Fibroblast of lung (primary cell): Measurements from ENCODE around the gene LRRC61. TPM values are rescaled to one million over a fixed set of nuclear protein-coding genes. Genes with fewer than 3 reads are reported as not detected.

Source experiments
- DNase-seq, 2 donors: peaks; one replicate each; pipeline versions ENCODE4 v3.0.0 to v3.0.0-alpha.2; 2010; ENCODE audit warnings: low read depth in 2 of 2
- H2AFZ ChIP-seq: 2 replicates; pipeline ENCODE4 v1.5.1; 2012; ENCODE audit warnings: low read length, control low read depth, inconsistent platforms
- H3K27ac ChIP-seq: 2 replicates; pipeline ENCODE4 v1.5.1; 2011; ENCODE audit warnings: low read length, control low read depth; ENCODE audit not compliant: insufficient read depth
- H3K27me3 ChIP-seq: 2 replicates; pipeline ENCODE4 v1.5.1; 2011; ENCODE audit warnings: mild to moderate bottlenecking, low read length; ENCODE audit not compliant: control insufficient read depth, insufficient read depth
- H3K36me3 ChIP-seq: 2 replicates; pipeline ENCODE4 v1.5.1; 2011; ENCODE audit warnings: low read length; ENCODE audit not compliant: control insufficient read depth, insufficient read depth
- H3K4me1 ChIP-seq: 2 replicates; pipeline ENCODE4 v1.5.1; 2011; ENCODE audit warnings: low read length; ENCODE audit not compliant: control insufficient read depth, insufficient read depth; ENCODE audit errors: extremely low read depth
- H3K4me2 ChIP-seq: 2 replicates; pipeline ENCODE4 v1.5.1; 2011; ENCODE audit warnings: low read length, control low read depth; ENCODE audit not compliant: insufficient read depth; ENCODE audit errors: extremely low read depth
- H3K4me3 ChIP-seq, 4 experiments: fragments of 200-600 bp in 1 of 4; sonication (generic) in 1 of 4; replicated peaks in 1 of 4; 2 replicates each; pipeline ENCODE4 v1.5.1; 2011 to 2016; ENCODE audit warnings: low read length in 4 of 4, low read depth in 3 of 4, mild to moderate bottlenecking in 3 of 4, control low read depth in 2 of 4, inconsistent platforms in 1 of 4, mixed read lengths in 1 of 4; ENCODE audit not compliant: insufficient read depth in 1 of 4; ENCODE audit errors: control extremely low read depth in 1 of 4
- H3K79me2 ChIP-seq: 2 replicates; pipeline ENCODE4 v1.5.1; 2012; ENCODE audit warnings: mild to moderate bottlenecking, low read length, inconsistent platforms; ENCODE audit not compliant: control insufficient read depth, insufficient read depth
- H3K9ac ChIP-seq: 2 replicates; pipeline ENCODE4 v1.5.1; 2011; ENCODE audit warnings: mild to moderate bottlenecking, low read length, control low read depth; ENCODE audit not compliant: insufficient read depth
- H3K9me3 ChIP-seq: 2 replicates; pipeline ENCODE4 v1.5.1; 2012; ENCODE audit warnings: low read depth, low read length; ENCODE audit not compliant: control insufficient read depth, insufficient read depth
- H4K20me1 ChIP-seq: 2 replicates; pipeline ENCODE4 v1.5.1; 2011; ENCODE audit warnings: low read length; ENCODE audit not compliant: control insufficient read depth, insufficient read depth; ENCODE audit errors: extremely low read depth
- EZH2 ChIP-seq: IDR thresholded peaks from 2 replicates; pipeline ENCODE4 v1.5.1; 2012; ENCODE audit warnings: low read length, control low read depth, mild to moderate bottlenecking; ENCODE audit errors: missing control alignments
- polyA plus RNA-seq, 2 donors: library from polyadenylated mRNA; depleted of rRNA in 1 of 2; stranded (reverse) in 1 of 2; unstranded in 1 of 2; fragments of >200 nt; gene quantifications; 2 replicates each; pipeline ENCODE4 v1.2.1, GENCODE V29; 2011 to 2012; ENCODE audit warnings: missing spikeins in 1 of 2
- total RNA-seq: library from RNA; depleted of rRNA; stranded (reverse); fragments of >200 nt; gene quantifications from 2 replicates; pipeline ENCODE4 v1.2.1, GENCODE V29; 2014
- TF ChIP-seq, protein P1 (sequence below), 2 donors: IDR thresholded peaks in 1 of 2; conservative IDR thresholded peaks in 1 of 2; 1 replicate in 1 of 2; 2 replicates in 1 of 2; pipeline ENCODE4 v1.5.1; 2011 to 2012; ENCODE audit warnings: low read length in 2 of 2, control low read depth in 1 of 2, inconsistent platforms in 1 of 2, low read depth in 1 of 2, mild to moderate bottlenecking in 1 of 2

The LRRC61 gene
- total and polyA plus RNA-seq, 2 donors (not counting 1 experiment from before 2014, with no cell fraction given): 0.03 to 0.33 TPM

DNA sequence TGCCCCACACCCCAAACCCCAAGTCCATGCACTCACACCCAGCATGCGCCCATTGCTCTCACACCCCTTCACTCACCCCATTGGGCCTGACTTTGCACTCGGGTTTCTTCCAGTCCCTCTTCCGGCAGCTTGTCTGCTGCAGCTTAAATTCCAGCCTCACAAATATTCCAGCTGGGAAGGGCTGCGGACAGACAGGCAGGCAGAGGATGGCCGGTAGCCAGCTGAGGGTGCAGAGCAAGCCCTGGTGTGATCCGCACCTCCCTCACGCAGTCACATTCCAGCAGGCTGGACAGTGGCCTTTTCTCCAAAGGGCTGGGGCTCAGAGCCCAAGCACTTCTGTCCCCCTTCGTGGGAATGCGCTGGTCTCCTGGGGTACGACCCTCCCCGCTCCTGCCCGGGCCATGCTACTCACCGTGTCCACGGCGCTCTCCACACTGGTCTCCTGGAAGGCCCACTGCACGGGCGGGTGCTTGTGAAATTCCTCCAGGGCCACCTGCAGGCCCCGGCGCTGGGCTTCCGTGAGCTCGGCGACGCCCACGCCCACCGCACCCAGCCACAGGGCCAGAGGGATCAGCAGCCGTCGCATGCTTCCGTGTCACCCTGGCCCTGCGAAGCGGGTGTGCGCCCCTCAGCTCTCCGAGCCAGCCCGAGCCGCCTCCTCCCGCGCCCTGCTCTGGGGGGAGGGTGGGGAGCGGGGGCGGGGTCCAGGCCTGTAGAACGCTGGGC, 17.0 kb downstream of the LRRC61 start:
- Histone ChIP-seq H4K20me1 (no peaks in the 10 kb centered on the region), H2AFZ (no peak overlapping the region), H3K4me2 (peak overlapping the region; percentile 35), H3K27ac (no peak overlapping the region), H3K36me3 (no peaks in the 10 kb centered on the region), H3K4me1 (peaks cover 15% of the 10 kb centered on the region), H3K79me2 (no peaks in the 10 kb centered on the region), H3K4me3 (peak overlapping the region in 3 of 4 experiments; percentile 29 to 65 (median 47)), H3K27me3 (peaks cover 31% of the 10 kb centered on the region), H3K9ac (no peak overlapping the region), H3K9me3 (no peaks in the 10 kb centered on the region)
- TF ChIP-seq, protein P1, sequence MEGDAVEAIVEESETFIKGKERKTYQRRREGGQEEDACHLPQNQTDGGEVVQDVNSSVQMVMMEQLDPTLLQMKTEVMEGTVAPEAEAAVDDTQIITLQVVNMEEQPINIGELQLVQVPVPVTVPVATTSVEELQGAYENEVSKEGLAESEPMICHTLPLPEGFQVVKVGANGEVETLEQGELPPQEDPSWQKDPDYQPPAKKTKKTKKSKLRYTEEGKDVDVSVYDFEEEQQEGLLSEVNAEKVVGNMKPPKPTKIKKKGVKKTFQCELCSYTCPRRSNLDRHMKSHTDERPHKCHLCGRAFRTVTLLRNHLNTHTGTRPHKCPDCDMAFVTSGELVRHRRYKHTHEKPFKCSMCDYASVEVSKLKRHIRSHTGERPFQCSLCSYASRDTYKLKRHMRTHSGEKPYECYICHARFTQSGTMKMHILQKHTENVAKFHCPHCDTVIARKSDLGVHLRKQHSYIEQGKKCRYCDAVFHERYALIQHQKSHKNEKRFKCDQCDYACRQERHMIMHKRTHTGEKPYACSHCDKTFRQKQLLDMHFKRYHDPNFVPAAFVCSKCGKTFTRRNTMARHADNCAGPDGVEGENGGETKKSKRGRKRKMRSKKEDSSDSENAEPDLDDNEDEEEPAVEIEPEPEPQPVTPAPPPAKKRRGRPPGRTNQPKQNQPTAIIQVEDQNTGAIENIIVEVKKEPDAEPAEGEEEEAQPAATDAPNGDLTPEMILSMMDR (conservative IDR thresholded peaks at IDR 0.05 in 1 of 2, IDR thresholded peaks at IDR 0.05 in 1 of 2; ENCODE audit: low read depth in 1 of 2, low read length in 2 of 2): peak in 1 of 2 donors; percentile 14
- no peak for TF ChIP-seq EZH2
- DNase-seq: peak; percentile 71 to 82

DNA sequence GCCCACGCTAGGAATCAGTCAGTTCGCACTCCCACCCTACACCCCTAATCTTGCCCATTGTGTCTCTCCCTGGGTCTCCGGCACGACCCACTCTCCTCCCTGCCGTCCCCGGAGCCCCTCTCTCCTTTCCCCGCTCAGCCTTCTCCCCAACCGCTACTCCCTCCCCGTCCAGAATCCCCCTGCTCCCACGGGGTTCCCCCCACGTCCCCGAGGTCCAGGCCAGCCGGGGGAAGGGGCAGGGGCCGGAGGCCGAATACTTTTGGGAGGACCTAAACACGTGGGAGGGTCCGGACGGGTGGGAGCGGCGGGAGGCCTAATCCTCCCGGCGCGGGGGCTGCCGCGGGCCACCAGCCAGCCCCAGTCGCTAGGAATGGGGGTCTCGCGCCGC, 17.7 kb downstream of the LRRC61 start:
- TF ChIP-seq, protein P1 (conservative IDR thresholded peaks at IDR 0.05 in 1 of 2, IDR thresholded peaks at IDR 0.05 in 1 of 2; ENCODE audit: low read depth in 1 of 2, low read length in 2 of 2): no peak
- no peak for TF ChIP-seq EZH2
- Histone ChIP-seq H3K79me2 (no peaks in the 10 kb centered on the region), H3K36me3 (no peaks in the 10 kb centered on the region), H3K4me2 (peak overlapping the region; percentile 25), H3K27me3 (peaks cover 31% of the 10 kb centered on the region), H3K4me3 (peak overlapping the region in 3 of 4 experiments; percentile 14 to 65 (median 46)), H3K27ac (no peak overlapping the region), H2AFZ (no peak overlapping the region), H3K9me3 (no peaks in the 10 kb centered on the region), H4K20me1 (no peaks in the 10 kb centered on the region), H3K9ac (peak overlapping the region; percentile 30), H3K4me1 (peaks cover 9% of the 10 kb centered on the region)
- no peak for DNase-seq

DNA sequence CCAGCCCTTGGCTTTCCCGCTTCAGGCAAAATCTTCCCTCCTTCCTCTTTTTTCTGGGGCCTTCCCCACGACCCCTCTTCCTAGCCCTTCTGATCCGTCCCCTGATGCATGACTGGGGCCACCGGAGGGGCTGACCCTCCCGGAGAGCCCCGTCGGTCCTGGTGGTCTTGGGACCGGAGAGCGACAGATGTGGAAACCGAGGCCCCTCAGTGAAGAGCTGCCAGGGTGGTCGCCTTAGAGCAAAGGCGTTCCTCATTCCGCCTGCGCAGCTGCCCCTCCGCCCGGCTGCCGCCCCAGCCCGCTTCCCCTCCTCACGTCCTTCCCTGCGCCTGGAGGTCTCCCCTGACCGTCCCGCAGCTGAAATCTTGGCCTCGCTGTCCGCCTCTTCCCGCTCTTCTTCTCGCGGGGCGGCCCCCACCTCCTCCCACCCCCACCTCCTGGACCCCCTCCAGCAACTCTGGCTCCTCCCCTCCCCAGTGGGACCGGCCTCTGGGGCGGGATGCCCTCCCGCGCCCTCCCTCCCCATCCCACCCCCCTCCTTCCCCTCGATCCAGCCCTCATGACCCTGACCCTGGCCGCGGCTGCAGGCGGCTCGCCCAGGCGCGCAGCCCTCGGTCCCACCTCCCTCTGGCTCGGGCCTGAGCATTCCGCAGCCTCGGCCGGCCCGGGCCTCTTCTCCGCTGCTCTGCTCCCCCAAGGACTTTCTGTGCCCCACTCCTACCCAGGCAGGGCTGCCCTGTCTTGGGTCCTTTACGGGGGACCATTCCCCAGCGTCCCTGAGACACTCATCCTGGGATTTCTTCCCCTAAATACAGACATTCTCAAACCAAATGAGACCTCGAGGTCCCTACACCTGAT, 18.3 kb downstream of the LRRC61 start, which contains the start of gene RARRES2:
RARRES2 (minus strand) TSS at position 367 of the 858 bp plus-strand sequence. CDS start 1,020 bp downstream, outside the sequence.
- no peaks in the 10 kb centered on the region for H4K20me1 ChIP-seq
- no peak within 1 kb of the TSS for H3K27ac ChIP-seq
- H3K9me3 ChIP-seq: no peaks in the 10 kb centered on the region
- no peak within 1 kb of the TSS for H2AFZ ChIP-seq
- H3K4me2 ChIP-seq: peak within 1 kb of the TSS; percentile 25
- H3K9ac ChIP-seq: peak within 1 kb of the TSS; percentile 30
- H3K4me3 ChIP-seq: peak within 1 kb of the TSS in 3 of 4 experiments; percentile 14 to 65 (median 46)
- no peaks in the 10 kb centered on the region for H3K79me2 ChIP-seq
- no peaks in the 10 kb centered on the region for H3K36me3 ChIP-seq
- H3K27me3 ChIP-seq: peaks cover 31% of the 10 kb centered on the region
- peak; percentile 25 to 74 for DNase-seq
- TF ChIP-seq, protein P1 (conservative IDR thresholded peaks at IDR 0.05 in 1 of 2, IDR thresholded peaks at IDR 0.05 in 1 of 2; ENCODE audit: low read depth in 1 of 2, low read length in 2 of 2): no peak
- peak; percentile 66 for TF ChIP-seq EZH2
- peaks cover 8% of the 10 kb centered on the region for H3K4me1 ChIP-seq
